ENCODE data around the gene PRODH2.

PRODH2 gene

GRCh38 chr19:35760711-35761349, 51.8 kb downstream of the PRODH2 start:
- Histone ChIP-seq H3F3A (ENCODE audit: control insufficient read depth, insufficient read depth) (no peaks in the 10 kb centered on the region), H3K79me2 (ENCODE audit: control insufficient read depth, low read length) (peaks cover 31% of the 10 kb centered on the region), H3K27ac (ENCODE audit: low read depth, low read length) (no peak overlapping the region), H3K4me2 (ENCODE audit: low read length) (no peak overlapping the region), H3K9me3 (ENCODE audit: control insufficient read depth, insufficient read depth, low read length) (no peaks in the 10 kb centered on the region), H3K36me3 (ENCODE audit: control insufficient read depth, low read length) (peaks cover 30% of the 10 kb centered on the region), H3K27me3 (ENCODE audit: control insufficient read depth, low read length) (no peaks in the 10 kb centered on the region), H3K4me1 (ENCODE audit: control insufficient read depth, low read length) (peaks cover 21% of the 10 kb centered on the region), H4K20me1 (ENCODE audit: control insufficient read depth, insufficient read depth, low read depth, low read length) (0 out of 2 replicates have a peak, but pooled peaks cover 4% of the 10 kb centered on the region), H3K4me3 (ENCODE audit: low read length) (no peak overlapping the region), H3K9me2 (replicated peaks; ENCODE audit: control insufficient read depth, low read length) (no peaks in the 10 kb centered on the region)
- TF ChIP-seq CTCF (IDR thresholded peaks at IDR 0.05; ENCODE audit: low read depth, low read length, poor library complexity, severe bottlenecking), result no peak
- TF ChIP-seq EZH2phosphoT487 (IDR thresholded peaks at IDR 0.05; ENCODE audit: borderline replicate concordance, low read length), result no peak

GRCh38 chr19:35759697-35760096, 52.9 kb downstream of the PRODH2 start:
- no peak for TF ChIP-seq EZH2phosphoT487 (IDR thresholded peaks at IDR 0.05; ENCODE audit: borderline replicate concordance, low read length)
- TF ChIP-seq CTCF (IDR thresholded peaks at IDR 0.05; ENCODE audit: low read depth, low read length, poor library complexity, severe bottlenecking), result no peak
- Histone ChIP-seq H3K36me3 (ENCODE audit: control insufficient read depth, low read length) (peaks cover 27% of the 10 kb centered on the region), H3K4me1 (ENCODE audit: control insufficient read depth, low read length) (peaks cover 21% of the 10 kb centered on the region), H3K79me2 (ENCODE audit: control insufficient read depth, low read length) (peaks cover 31% of the 10 kb centered on the region), H3K9me2 (replicated peaks; ENCODE audit: control insufficient read depth, low read length) (no peaks in the 10 kb centered on the region), H4K20me1 (ENCODE audit: control insufficient read depth, insufficient read depth, low read depth, low read length) (0 out of 2 replicates have a peak, but pooled peaks cover 4% of the 10 kb centered on the region), H3K9me3 (ENCODE audit: control insufficient read depth, insufficient read depth, low read length) (no peaks in the 10 kb centered on the region), H3K4me2 (ENCODE audit: low read length) (peak overlapping the region; percentile 14; the same call in 1 of the 2 replicates), H3K27ac (ENCODE audit: low read depth, low read length) (no peak overlapping the region), H3K27me3 (ENCODE audit: control insufficient read depth, low read length) (no peaks in the 10 kb centered on the region), H3F3A (ENCODE audit: control insufficient read depth, insufficient read depth) (no peaks in the 10 kb centered on the region), H3K4me3 (ENCODE audit: low read length) (0 out of 2 replicates have a peak overlapping the region, but pooled peaks have one; percentile 80)

- H3K27me3 ChIP-seq (ENCODE audit: control insufficient read depth, low read length), result no peaks in the 10 kb centered on the region
- peak within 1 kb of the TSS; percentile 93 for H3K4me2 ChIP-seq (ENCODE audit: low read length)
- no peak for TF ChIP-seq CTCF (IDR thresholded peaks at IDR 0.05; ENCODE audit: low read depth, low read length, poor library complexity, severe bottlenecking)
- no peak for TF ChIP-seq EZH2phosphoT487 (IDR thresholded peaks at IDR 0.05; ENCODE audit: borderline replicate concordance, low read length)
- H3K27ac ChIP-seq (ENCODE audit: low read depth, low read length), result peak within 1 kb of the TSS; percentile 75
- peaks cover 25% of the 10 kb centered on the region for H3K36me3 ChIP-seq (ENCODE audit: control insufficient read depth, low read length)
- peak within 1 kb of the TSS; percentile 80 for H3K4me3 ChIP-seq (ENCODE audit: low read length)
- no peaks in the 10 kb centered on the region for H3F3A ChIP-seq (ENCODE audit: control insufficient read depth, insufficient read depth)
- peaks cover 31% of the 10 kb centered on the region for H3K79me2 ChIP-seq (ENCODE audit: control insufficient read depth, low read length)
- peaks cover 21% of the 10 kb centered on the region for H3K4me1 ChIP-seq (ENCODE audit: control insufficient read depth, low read length)
- H3K9me3 ChIP-seq (ENCODE audit: control insufficient read depth, insufficient read depth, low read length), result no peaks in the 10 kb centered on the region
- no peaks in the 10 kb centered on the region for H3K9me2 ChIP-seq (replicated peaks; ENCODE audit: control insufficient read depth, low read length)
- H4K20me1 ChIP-seq (ENCODE audit: control insufficient read depth, insufficient read depth, low read depth, low read length), result 0 out of 2 replicates have a peak, but pooled peaks cover 4% of the 10 kb centered on the region
These were observed 54.7 kb downstream of the PRODH2 start, which contains the start of gene PROSER3 for GRCh38 chr19:35757749-35758608. TSS of gene PROSER3 (plus strand) at chr19:35758176. CDS start at chr19:35758216, 40 bp downstream.
